SHP77 treated with DMSO at 0.1 percent for 48 hours (cell line): ENCODE results near the gene SLC11A1.

Experiments used
- DNase-seq: peaks from one replicate; lab custom pipeline; 2025; lab: John Stamatoyannopoulos, UW

Gene SLC11A1

DNA sequence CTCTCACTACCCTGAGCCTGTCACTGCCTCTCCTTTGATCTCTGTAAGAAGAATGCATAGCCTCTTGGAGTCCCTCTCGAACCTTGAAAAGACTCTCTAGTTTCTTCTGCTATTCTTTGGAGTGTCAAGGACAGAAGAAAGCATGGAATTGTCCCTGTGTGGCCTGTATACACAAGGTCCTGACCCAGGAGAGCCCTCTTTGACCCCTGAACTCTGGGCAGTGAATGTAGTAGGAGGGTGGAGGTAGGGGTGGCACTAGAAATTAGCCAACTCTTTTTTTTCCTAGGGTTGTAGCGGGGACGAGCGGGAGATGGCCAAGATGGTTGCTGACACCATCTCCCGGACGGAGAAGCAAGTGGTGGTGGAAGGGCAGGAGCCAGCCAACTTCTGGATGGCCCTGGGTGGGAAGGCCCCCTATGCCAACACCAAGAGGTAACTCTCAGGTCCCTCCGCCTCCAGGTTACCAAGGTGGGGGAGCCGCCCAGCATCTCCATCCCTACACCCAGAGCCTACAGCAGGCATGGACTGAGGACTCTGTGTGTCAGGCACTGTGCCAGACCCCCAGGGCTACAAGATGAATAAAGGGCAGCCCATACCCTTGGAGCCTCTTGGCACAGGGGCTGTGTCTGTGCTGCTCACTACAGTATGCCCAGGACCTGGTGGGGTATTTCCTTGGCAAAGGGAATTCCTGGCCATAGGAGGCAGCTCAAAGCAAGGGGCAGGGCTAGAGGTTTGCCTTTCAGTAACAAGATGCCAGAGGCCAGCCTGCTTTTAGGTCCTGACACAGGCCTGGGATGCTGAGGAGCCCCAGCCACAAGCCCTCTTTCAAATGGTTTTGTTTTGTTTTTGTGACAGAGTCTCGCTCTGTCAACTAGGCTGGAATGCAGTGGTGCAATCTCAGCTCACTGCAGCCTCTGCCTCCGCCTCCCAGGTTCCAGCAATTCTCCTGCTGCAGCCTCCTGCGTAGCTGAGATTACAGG lies 53.2 kb downstream of the SLC11A1 start:
- no peak for DNase-seq

DNA sequence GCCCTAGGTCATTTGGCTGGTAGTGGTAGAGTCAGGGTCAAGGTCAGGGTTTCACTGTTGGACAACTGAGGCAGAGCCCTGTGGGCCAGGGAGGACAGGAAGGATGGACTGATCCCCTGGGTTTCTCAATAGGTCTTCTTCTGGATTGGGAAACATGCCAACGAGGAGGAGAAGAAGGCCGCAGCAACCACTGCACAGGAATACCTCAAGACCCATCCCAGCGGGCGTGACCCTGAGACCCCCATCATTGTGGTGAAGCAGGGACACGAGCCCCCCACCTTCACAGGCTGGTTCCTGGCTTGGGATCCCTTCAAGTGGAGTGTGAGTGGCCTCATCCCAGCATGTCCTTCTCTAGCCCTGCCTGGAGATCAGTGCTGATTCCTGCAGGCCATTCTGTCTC lies 54.9 kb downstream of the SLC11A1 start:
- DNase-seq: no peak

DNA sequence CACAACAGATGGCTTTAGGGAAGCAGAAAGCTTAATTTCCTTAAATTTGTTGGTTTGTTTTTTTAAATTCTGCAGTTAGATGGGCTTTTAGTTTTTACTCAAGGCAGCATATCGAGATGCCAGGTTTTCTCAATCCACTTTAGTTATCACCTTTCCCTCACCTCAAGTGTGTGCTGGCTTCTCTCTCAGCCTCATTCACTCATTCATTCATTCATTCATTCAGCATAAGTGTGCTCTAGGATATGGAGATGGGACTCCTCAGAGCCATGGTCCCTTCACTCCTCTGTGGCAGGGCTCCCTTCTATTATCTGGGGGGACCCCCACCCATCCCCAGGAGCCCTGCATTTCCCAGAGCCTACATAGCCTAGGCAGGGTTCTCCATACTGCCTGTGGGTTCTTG lies 55.9 kb downstream of the SLC11A1 start:
- DNase-seq: no peak

DNA sequence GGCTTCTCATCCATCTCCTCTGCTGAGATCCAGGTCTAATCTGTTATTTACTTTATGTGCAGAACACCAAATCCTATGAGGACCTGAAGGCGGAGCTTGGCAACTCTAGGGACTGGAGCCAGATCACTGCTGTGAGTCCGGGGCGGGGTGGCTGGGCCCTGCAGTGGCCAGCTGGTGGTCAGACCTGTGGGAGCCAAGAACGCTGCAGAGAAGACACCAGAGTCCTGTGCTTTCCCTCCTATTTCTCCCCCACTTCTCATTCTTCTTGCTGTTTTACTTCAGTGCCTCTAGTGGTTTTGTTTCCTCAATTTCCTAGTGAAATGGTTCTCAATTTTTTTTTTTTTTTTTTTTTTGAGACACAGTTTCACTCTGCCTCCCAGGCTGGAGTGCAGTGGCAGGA lies 56.5 kb downstream of the SLC11A1 start:
- no peak for DNase-seq

DNA sequence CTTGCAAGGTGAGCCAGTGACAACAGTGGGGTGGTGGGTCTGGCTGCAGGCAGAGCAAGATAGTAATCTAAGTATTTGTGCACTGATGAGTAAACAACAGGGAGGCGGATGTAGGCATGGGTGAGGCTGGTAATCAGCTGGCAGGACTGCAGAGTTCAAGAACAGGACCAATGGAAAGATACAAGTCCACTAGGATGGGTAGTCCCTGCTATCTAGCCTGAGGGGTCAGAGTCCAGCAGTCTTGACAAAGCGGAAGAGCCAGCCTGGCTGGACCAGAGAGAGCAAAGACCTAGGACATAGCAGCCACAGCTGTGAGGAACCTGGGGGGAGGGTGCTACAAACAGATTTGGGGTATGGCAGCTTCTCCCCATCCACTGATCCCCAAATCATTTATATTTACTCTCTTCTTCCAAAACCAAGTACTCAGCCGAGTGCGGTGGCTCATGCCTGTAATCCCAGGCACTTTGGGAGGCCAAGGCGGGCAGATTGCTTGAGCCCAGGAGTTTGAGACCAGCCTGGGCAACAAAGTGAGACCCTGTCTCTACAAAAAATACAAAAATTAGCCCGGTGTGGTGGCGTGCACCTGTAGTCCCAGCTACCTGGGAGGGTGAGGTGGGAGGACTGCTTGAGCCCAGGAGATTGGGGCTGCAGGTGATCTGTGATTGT lies 62.8 kb downstream of the SLC11A1 start:
- no peak for DNase-seq

DNA sequence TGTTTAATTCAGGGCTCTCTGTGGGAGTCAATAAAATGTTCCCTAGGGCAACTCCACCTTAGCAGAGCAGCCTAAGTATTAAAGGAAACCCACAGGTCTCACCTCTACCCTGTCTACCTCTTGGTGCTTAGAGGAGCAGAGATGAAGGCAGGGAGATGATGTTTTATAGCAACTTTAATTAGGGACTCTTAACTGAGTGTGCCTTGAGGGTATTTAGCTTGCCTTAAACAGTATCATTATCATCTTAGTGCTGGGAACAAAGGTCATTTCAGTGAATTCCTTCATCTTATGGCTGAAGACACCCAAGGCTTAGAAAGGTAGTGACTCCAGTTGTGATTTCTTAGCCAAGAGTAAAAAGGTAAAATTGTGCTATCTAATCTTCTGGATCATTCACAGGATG lies 63.5 kb downstream of the SLC11A1 start:
- no peak for DNase-seq
